NT2/D1 (cell line): Measurements from ENCODE around the gene FAM199X.
"Not testable (repeated sequence)": the region's sequence is repeated elsewhere in the genome, so short reads cannot be mapped to it uniquely, and the experiment has no call there.

ENCODE experiments used
- DNase-seq: peaks from one replicate; pipeline ENCODE4 v3.0.0-alpha.2; 2011; ENCODE audit warnings: low read depth, low spot score
- H3K27me3 ChIP-seq: 2 replicates; pipeline ENCODE4 v1.6.0; 2011; ENCODE audit warnings: mild to moderate bottlenecking; ENCODE audit not compliant: insufficient read length, insufficient read depth
- H3K36me3 ChIP-seq: 2 replicates; pipeline ENCODE4 v1.6.1; 2011; ENCODE audit warnings: mild to moderate bottlenecking, low read length, mixed read lengths; ENCODE audit not compliant: insufficient read depth, insufficient read length
- H3K4me1 ChIP-seq: 2 replicates; pipeline ENCODE4 v1.5.1; 2011; ENCODE audit not compliant: insufficient read depth, insufficient read length
- H3K4me3 ChIP-seq: 2 replicates; pipeline ENCODE4 v1.5.1; 2011; ENCODE audit warnings: low read depth; ENCODE audit not compliant: insufficient read length
- H3K9ac ChIP-seq: 2 replicates; pipeline ENCODE4 v1.6.0; 2011; ENCODE audit warnings: low read depth; ENCODE audit not compliant: insufficient read length
- H3K9me3 ChIP-seq: 2 replicates; pipeline ENCODE4 v1.5.1; 2011; ENCODE audit warnings: mild to moderate bottlenecking, low read length; ENCODE audit not compliant: insufficient read depth
- SUZ12 ChIP-seq: IDR thresholded peaks from 2 replicates; pipeline ENCODE4 v1.6.1; 2011; ENCODE audit not compliant: insufficient read length, insufficient read depth; ENCODE audit errors: extremely low read depth
- YY1 ChIP-seq: IDR thresholded peaks from 2 replicates; pipeline ENCODE4 v1.6.1; 2011; ENCODE audit not compliant: insufficient read length, insufficient read depth
- ZNF274 ChIP-seq: IDR thresholded peaks from 2 replicates; pipeline ENCODE4 v1.6.1; 2011; ENCODE audit warnings: mild to moderate bottlenecking, low read depth, low read length

Gene FAM199X

GRCh38 chrX:104195013-104195412 lies 28.8 kb downstream of the FAM199X start:
- no peak for TF ChIP-seq ZNF274
- no peak for TF ChIP-seq YY1
- TF ChIP-seq SUZ12, result no peak
- no peak for DNase-seq
- peaks cover 31% of the 10 kb centered on the region for H3K36me3 ChIP-seq
- H3K9ac ChIP-seq, result no peak overlapping the region
- no peaks in the 10 kb centered on the region for H3K9me3 ChIP-seq
- no peaks in the 10 kb centered on the region for H3K4me1 ChIP-seq
- no peak overlapping the region for H3K4me3 ChIP-seq
- H3K27me3 ChIP-seq, result no peaks in the 10 kb centered on the region

DNA sequence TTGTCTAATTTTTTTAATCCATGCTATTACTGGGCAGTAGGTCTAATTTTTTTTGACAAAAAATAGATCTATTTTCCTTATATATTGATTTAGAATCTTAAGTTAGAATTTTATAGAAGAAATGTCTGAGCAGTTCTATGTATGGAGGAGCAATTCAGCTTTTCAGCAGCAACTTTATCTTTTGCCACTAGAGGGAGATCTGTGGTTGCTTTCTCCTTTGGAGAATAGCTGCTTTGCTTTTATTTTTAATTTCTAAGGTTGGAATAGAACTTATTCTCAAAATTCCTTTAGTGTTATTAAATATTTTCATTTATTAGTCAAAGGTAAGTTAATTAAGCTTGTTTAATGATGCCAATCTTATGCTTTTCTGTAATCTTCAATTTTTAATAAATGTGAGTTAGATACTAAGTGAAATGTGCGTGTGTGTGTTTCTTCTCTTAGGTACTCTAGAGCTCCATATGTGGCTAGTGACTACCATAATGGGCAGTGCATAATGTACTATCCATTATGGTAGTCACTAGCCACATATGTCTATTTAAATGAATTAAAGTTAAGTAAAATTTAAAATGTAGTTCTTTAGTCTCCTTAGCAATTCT lies 29.3 kb downstream of the FAM199X start:
- no peaks in the 10 kb centered on the region for H3K9me3 ChIP-seq
- H3K27me3 ChIP-seq, result no peaks in the 10 kb centered on the region
- no peak overlapping the region for H3K9ac ChIP-seq
- DNase-seq, result no peak
- TF ChIP-seq ZNF274 (no peak), YY1 (no peak), SUZ12 (no peak)
- H3K4me3 ChIP-seq, result no peak overlapping the region
- H3K36me3 ChIP-seq, result peaks cover 27% of the 10 kb centered on the region
- H3K4me1 ChIP-seq, result no peaks in the 10 kb centered on the region

GRCh38 chrX:104205548-104205947 lies 39.3 kb downstream of the FAM199X start:
- Histone ChIP-seq H3K27me3 (peaks cover 13% of the 10 kb centered on the region), H3K4me1 (no peaks in the 10 kb centered on the region), H3K4me3 (no peak overlapping the region), H3K9me3 (no peaks in the 10 kb centered on the region), H3K9ac (no peak overlapping the region), H3K36me3 (no peaks in the 10 kb centered on the region)
- no peak for DNase-seq
- TF ChIP-seq ZNF274 (no peak), YY1 (no peak), SUZ12 (no peak)

GRCh38 chrX:104211187-104211586 lies 44.9 kb downstream of the FAM199X start:
- H3K27me3 ChIP-seq, result peaks cover 20% of the 10 kb centered on the region
- no peaks in the 10 kb centered on the region for H3K9me3 ChIP-seq
- TF ChIP-seq ZNF274 (no peak), YY1 (no peak), SUZ12 (no peak)
- no peak overlapping the region for H3K9ac ChIP-seq
- H3K36me3 ChIP-seq, result no peaks in the 10 kb centered on the region
- no peak overlapping the region for H3K4me3 ChIP-seq
- no peak for DNase-seq
- no peaks in the 10 kb centered on the region for H3K4me1 ChIP-seq

DNA sequence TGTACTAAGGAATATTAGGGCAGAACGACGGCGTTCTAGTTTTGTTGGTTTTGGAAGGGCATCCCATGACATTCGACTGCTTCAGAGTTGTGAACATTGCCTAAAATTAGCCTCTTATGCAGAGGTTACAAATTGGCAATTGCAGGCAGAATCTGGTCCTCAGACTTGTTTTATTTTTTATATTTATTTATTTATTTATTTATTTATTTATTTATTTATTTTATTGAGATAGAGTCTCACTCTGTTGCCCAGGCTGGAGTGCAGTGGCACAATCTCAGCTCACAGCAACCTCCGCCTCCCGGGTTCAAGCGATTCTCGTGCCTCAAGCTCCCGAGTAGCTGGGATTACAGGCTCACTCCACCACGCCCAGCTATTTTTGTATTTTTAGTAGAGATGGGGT lies 63.8 kb downstream of the FAM199X start:
- not testable (repeated sequence) for H3K4me1 ChIP-seq, H3K9ac ChIP-seq, H3K36me3 ChIP-seq, DNase-seq, H3K4me3 ChIP-seq, H3K9me3 ChIP-seq
- H3K27me3 ChIP-seq, result peaks cover 20% of the 10 kb centered on the region
